ENCODE results near the gene ITPR1. TPM values are rescaled to one million over a fixed set of nuclear protein-coding genes. Genes with fewer than 3 reads are reported as not detected.

The ITPR1 gene
- total and polyA plus RNA-seq, 10 of the 15 experiments (the other 5 are each of a cell fraction or from before 2014, with no cell fraction given): 12.2 to 239 (median 28.4) TPM

- TF ChIP-seq HSF1 (IDR thresholded peaks at IDR 0.05; ENCODE audit: low read depth, low read length) (no peak), BRCA1 (IDR thresholded peaks at IDR 0.05; ENCODE audit: low read depth, low read length) (no peak), DPF2 (IDR thresholded peaks at IDR 0.05) (no peak; the same call in 1 of the 2 replicates), ZZZ3 (IDR thresholded peaks at IDR 0.05; ENCODE audit: control insufficient read depth, insufficient read length, low read depth) (no peak), NBN (IDR thresholded peaks at IDR 0.05) (no peak), FOXM1 (IDR thresholded peaks at IDR 0.05; ENCODE audit: low read depth, low read length) (peak; percentile 48; the same call in 1 of the 2 replicates), ZNF622 (IDR thresholded peaks at IDR 0.05) (no peak), SUZ12 (IDR thresholded peaks at IDR 0.05; ENCODE audit: unreplicated experiment) (no peak), JUND (IDR thresholded peaks at IDR 0.05; ENCODE audit: low read depth, low read length) (no peak), PAX8 (IDR thresholded peaks at IDR 0.05) (no peak), NR2C2 (IDR thresholded peaks at IDR 0.05; ENCODE audit: borderline replicate concordance, control insufficient read depth, insufficient read length, low read depth) (no peak), HCFC1 (IDR thresholded peaks at IDR 0.05; ENCODE audit: low read length) (0 out of 2 replicates have a peak, but pooled peaks have one; percentile 4), E2F4 (IDR thresholded peaks at IDR 0.05; ENCODE audit: low read depth, low read length) (no peak), POLR2AphosphoS2 (IDR thresholded peaks at IDR 0.05; ENCODE audit: low read depth, low read length) (no peak), RAD51 (IDR thresholded peaks at IDR 0.05) (no peak), ZNF687 (IDR thresholded peaks at IDR 0.05) (no peak; the same call in 1 of the 2 replicates), KAT2A (conservative IDR thresholded peaks at IDR 0.05; ENCODE audit: control insufficient read depth, low read depth, low read length) (no peak), NR2C1 (IDR thresholded peaks at IDR 0.05) (no peak), E2F8 (IDR thresholded peaks at IDR 0.05; ENCODE audit: low read depth, partially characterized antibody) (no peak), HDGF (IDR thresholded peaks at IDR 0.05) (no peak), TAF1 (IDR thresholded peaks at IDR 0.05; ENCODE audit: borderline replicate concordance, low read depth, low read length) (no peak), ETV6 (conservative IDR thresholded peaks at IDR 0.05 in 1 of 2, IDR thresholded peaks at IDR 0.05 in 1 of 2; ENCODE audit: borderline replicate concordance in 1 of 2, low read depth in 1 of 2) (no peak), NFYB (IDR thresholded peaks at IDR 0.05; ENCODE audit: insufficient read depth, low read depth, low read length) (no peak)
These were observed 257.9 kb downstream of the ITPR1 start (continued) for GRCh38 chr3:4751029-4751501.

Data from GM12878 (cell line).